HG03571 (cell line): ENCODE results near the gene CFB.
"Not testable (repeated sequence)": the region's sequence is repeated elsewhere in the genome, so short reads cannot be mapped to it uniquely, and the experiment has no call there.

Source experiments
- ATAC-seq: cut with Tn5 transposase; IDR thresholded peaks from one replicate; pipeline ENCODE4 v1.9.1; 2021; ENCODE audit not compliant: unreplicated experiment

CFB gene

DNA sequence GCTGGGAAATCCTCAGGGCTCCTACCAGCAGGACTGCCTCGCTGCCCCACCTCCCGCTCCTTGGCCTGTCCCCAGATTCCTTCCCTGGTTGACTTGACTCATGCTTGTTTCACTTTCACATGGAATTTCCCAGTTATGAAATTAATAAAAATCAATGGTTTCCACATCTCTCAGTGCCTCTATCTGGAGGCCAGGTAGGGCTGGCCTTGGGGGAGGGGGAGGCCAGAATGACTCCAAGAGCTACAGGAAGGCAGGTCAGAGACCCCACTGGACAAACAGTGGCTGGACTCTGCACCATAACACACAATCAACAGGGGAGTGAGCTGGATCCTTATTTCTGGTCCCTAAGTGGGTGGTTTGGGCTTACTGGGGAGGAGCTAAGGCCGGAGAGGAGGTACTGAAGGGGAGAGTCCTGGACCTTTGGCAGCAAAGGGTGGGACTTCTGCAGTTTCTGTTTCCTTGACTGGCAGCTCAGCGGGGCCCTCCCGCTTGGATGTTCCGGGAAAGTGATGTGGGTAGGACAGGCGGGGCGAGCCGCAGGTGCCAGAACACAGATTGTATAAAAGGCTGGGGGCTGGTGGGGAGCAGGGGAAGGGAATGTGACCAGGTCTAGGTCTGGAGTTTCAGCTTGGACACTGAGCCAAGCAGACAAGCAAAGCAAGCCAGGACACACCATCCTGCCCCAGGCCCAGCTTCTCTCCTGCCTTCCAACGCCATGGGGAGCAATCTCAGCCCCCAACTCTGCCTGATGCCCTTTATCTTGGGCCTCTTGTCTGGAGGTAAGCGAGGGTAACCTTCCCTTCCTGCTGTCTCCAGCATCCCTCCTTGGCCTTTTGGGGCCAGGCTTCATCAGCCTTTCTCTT is at the start of gene CFB:
Gene CFB (plus strand): TSS at position 589 of the 863 bp plus-strand sequence. CDS start 127 bp downstream, at position 716.
- no peak for ATAC-seq

DNA sequence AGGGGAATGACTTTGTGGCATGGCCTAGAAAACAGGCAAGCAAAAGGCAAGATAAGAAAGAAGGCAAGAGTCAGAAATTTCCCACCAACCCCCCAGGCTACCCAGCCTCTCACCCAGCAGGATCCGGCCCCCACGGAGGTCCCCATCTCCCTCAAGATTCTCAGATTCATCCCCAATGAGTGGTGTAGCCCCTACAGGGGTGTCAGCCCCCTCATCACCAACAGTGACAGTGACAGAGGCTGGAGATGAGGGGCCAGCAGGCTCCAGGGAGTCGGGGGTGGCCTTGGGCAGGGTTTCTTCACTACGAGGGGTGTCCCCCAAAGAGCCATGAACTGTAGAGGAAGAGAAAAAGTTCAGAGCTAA is 49.4 kb upstream of the CFB start:
- ATAC-seq = no peak

DNA sequence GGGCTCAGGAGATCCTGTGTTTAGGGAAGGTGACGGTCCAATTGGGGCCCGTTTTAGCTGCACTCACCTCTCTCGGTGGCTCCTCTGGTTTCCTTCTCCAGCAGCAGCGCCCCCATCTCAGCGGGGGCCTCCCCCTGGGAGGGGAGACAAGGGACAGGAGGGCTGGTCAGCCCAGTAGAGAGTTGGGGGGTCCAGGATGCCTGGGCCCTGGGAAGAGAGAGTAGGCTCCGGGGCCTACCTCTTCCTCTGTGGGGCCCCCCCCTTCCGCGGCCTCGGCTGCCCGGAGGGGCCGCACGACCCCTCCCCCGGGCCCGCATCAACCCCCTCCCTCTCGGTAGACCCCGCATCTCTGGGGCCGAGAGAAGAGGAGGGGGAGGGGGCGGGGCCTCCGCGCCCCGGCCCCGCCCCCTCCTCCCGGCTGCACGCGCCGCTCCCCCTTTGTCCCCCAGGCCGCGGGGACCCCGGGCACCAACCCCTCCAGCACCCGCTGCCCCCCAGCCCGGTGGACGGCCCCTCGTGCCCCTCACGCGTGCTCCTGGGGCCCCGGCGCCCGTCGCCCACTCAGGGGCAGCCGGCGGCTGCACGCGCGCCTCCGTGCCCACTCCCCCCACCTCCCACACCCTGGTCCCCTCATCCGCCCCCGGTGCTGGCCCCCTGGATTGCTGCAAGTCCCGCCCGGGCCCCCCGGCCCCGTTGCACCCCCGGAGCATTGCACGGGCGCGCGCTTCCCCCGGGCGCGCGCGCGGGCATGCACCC is 48.9 kb upstream of the CFB start:
- no peak for ATAC-seq

DNA sequence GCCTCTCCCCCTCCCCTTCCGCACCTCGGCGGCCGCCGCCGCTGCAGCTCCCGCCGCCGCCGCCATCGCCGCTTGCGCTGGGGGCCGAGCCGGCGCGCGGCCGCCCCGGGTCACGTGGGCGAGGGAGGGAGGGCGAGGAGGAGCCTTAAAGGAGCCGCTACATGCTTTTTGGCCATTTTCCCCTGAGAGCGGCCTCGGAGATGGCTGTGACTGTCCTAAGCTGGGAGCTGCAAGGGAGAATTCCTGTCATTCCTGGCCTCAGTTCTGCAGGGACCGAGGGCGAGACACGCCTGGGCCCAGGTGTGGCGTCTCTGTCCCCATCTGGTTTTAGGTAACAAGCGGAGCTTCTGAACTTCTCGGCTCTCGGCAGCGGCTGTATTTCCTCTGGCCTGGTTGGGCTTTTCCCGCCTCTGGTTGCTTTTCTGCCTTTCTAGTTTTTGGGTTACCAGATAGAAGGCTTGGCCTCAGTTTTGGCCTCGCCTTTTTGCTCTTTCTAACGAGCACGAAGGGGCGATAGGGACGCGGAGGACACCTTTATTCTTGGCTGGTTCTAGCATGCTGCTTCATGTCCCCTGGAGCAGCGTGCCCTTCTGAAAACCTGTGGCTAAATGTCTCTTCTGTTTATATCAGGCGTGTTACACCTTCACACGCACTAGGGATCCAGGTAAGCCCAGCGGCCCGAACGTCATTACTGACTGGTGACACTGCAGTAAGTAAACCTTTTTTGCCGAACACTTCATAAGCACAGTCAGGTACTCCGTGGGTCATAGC is 48.1 kb upstream of the CFB start, which contains the start of gene EHMT2:
Gene EHMT2 (minus strand): TSS at position 87 of the 771 bp plus-strand sequence. CDS start 21 bp downstream, at position 66.
- peak; percentile 44 for ATAC-seq

DNA sequence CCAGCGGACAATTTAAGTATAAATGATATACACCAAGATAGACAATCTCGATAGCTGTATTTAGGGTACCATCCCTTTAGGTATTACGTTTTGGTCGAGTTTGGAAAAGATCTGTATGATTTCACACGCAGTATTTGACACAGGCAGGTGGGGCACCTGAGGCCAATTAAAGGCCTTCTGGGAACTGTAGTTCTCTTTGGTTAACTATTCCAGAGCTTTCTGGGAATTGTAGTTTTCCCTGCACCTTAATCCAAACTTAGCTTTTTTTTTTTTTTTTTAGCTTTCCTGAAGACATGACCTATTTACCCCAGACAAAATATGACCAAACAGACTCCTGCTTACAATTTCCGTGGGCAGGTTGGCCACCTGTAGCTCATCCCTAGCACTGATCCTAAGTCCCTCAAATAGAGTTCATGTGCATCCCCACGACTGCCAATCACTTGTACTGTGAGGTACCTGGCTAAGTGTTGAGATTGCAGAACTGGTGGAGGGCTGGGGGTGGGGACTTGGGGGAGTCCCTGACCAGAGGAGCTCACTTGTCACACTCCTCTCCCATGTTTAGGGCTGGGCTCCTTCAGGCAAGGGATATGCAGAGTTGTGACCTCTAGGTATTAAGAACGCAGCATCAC is 47.4 kb upstream of the CFB start:
- no peak for ATAC-seq

DNA sequence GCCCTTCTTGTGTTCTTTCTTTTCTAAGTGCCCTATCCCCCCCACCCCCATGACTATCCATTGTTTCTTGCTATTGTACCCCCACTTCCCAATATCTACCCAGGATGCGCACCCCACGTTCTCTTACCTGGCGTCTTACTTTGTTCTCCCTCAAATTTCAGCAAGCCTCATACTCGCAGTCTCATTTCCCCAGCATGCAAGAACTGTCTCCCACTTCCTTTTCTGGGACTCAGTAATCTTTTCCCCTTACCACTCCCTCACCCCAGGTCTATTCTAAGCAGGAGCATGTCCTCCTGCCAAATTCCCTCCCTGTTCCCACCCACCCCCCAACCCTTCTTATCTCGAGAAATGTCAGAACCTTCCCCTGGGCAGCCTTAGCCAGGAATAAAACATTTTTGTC is 46.7 kb upstream of the CFB start:
- no peak for ATAC-seq

DNA sequence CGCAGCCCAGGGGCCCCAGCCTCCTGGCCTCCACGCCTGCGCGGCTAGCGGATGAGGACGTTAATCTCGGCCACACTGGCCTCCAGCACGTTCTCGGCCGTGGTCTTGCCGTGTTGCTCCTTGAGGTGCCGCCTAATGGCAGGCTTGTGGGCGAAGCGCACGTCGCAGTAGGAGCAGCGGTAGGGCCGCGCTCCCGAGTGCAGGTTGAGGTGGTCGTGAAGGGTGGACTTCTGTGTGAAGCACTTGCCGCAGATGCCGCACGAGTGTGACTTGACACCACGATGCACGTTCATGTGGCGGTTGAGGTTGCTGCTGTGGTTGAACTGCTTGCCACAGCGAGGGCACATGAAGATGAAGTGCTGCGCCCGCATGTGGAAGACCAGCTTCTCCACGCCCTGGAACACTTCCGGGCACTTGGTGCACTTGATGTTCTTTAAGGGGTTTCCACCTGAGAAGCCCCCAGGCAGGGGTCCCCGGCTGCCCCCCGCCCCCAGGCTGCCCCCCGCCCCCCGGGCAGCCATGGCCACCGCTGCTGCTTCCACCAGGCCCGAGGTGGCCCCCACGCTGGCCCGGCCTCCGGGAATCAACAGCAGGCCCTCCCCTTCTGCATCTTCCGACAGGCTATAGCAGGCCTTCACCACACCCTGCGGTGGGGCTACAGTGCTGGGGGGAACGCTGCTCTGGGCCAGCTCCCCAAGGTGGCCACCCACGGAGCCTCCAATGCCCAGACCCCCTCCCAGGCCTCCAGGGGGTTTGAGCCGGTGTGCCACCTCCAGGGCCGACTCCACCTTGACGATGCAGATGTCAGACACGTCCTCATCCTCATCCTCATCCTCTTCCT is 45.8 kb upstream of the CFB start:
- no peak for ATAC-seq

DNA sequence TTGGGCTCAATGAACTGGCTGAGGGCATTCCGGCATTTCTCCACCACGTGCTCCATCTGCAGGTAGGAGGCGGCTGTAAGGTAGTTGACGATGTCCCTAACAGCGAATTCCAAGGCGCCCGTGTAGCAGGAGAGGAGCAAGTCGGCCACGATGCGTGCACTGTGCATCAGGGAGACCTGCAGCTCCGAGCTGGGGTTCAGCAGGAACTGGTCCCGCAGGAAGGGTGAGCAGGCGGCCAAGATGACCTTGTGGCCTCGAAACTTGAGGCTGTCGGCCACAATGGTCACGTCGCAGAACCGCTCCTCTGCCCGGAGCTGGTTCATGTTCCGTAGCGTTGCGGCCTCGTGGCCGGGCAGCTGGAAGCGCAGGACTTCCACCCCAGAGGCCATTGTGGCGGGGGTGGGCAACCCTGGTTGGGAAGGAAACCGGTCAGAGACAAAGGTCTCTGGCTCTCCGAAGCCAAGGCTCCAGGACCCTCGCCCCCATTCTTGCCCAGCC is 44.9 kb upstream of the CFB start:
- no peak for ATAC-seq

DNA sequence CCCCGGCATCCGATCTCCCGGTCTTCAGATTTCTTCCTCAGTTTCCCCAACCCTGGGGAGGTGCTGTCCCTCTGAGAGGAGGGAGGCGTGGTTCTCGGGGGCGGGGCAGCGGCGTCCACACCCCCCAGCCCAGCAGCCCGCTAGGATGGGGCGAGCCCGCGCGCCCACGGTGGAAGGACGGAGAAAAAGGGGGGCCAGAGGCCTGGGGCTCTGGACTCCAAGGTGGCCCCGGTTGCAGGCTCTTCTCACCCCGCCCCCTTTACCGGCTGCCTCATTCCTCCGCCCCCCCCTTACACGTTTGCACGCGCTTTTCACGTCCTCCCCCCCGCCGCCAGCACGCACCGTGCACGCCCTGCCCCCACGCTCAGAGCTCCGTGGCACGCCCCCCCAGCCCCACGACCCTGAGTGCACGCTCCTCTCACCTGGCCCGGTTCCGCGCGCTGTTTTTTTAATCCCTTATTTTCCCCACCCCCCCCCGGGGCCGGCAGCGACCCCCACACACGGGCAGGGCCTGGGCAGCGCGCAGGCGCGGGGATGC is 44.4 kb upstream of the CFB start:
- no peak for ATAC-seq

DNA sequence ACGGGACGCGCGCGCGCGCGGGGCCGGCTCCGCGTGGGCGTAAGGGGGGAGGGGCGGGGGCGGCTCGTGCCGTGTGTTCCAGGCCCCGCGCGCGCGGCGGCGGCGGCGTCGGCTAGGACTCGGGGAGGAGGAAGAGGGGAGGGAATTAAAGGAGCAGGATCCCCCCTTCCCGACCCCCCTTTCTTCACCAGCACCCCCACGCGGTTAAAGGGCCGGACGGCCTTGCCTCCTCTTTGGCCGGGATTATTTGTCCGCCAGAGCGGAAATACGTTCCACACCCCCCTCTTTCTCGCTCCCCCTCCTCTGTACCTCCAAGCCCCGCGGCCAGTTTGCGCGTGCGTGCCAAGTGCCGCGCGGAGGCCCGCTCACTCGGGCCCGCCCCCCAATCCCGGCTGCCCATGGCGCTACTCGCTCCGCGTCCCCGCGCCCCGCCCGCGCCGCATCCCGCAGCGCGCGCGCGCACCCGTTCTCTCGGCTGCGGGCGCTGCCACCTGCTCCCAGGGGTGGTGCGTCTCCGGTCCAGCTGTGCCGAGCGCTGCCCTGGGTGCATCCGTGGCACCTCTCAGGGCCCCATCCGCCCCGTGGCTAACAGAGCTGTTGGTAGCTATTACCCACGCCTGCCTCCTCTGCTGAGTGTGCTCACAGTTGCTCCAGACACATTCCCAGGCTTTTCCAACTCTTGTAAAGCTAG is 43.8 kb upstream of the CFB start, which contains the start of gene ZBTB12:
Gene ZBTB12 (minus strand): TSS at position 134 of the 691 bp plus-strand sequence. CDS start 781 bp downstream, outside the sequence.
- peak; percentile 39 for ATAC-seq

DNA sequence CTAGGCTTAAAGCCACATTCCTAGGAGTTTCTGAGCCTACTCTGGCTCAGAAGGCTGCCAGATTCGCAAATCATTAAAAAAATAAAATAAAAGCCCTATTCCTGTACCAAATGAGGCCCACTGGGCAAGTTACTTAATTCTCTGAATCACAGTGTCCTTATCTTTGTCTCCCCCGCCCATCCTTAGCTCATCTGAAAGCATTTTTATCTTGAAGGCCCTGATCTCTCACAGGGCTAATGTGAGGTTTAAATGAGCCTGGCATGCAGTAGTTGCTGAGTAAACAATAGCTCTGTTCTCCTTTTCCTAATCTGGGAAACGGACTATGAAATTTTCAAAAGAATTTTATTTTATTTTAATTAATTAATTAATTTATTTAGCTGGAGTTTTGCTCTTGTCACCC is 41.9 kb upstream of the CFB start:
- ATAC-seq = no peak

DNA sequence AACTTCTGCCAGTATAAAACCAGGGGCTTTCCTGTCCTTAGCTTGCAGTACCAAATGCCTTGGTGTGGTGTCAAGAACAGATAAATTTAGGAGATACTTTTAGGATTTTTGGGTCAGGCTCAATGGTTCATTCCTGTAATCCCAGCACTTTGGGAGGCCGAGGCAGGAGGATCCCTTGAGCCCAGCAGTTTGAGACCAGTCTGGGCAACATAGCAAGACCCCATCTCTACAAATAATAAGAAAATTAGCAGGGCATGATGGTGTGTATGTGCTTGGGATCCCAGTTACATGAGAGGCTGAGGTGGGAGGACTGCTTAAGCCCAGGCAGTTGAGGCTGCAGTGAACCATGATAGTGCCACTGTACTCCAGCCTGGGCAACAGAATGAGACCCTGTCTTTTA is 40.9 kb upstream of the CFB start:
- ATAC-seq = no peak

DNA sequence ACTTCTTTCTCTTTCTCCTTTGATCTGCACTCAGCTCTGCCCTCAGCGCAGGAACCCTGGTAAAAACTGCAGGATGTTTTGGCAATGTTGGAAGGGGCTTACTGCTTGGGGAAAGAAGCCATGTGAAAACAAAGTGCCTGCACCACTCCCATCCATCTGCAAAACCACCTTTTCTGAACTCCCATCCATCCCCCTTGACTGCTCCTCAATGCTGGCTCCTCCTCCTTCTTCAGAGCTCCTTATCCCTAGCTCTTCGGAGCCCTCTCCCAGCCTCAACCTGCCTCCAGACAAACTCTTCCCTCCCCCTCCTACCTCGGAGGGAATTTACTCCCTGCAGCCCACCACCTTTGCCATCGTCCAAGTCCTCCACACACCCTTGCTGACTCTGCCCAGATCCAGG is 39.8 kb upstream of the CFB start:
- no peak for ATAC-seq

DNA sequence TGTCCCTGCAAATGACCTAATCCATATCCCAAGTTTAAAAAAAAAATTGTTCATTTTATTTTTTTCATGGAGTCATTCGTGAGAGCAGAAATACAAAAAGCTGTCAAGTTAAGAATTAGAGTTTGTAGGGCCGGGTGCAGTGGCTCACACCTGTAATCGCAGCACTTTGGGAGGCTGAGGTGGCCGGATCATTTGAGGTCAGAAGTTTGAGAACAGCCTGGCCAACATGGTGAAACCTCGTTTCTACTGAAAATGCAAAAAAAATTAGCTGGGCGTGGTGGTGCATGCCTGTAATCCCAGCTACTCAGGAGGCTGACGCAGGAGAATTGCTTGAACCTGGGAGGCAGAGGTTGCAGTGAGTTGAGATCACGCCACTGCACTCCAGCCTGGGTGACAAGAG is 39.2 kb upstream of the CFB start:
- ATAC-seq = not testable (repeated sequence)

DNA sequence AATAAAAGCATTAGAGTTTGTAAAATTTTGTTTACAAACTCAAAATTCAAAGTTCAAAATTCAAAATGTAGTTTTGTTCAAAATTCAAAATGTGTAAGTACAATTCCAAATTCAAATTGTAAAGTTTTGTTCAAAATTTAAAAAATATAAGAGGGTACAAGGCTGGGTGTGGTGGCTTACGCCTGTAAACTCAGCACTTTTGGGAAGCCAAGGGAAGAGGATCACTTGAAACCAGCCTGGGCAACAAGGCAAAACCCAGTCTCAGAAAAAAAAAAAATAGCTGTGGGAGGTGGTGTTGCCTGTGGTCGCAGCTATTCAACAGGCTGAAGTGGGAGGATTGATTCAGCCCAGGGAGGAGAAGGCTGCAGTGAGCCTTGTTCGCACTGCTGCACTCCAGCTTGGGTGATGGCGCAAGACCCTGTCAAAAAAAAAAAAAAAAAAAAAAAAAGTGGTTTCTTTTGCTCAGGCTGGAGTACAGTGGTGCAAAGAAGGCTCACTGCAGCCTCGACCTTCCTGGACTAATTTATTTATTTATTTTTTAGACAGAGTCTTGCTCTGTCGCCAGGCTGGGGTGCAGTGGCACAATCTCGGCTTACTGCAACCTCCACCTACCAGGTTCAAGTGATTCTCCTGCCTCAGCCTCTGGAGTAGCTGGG is 38.6 kb upstream of the CFB start:
- no peak for ATAC-seq

DNA sequence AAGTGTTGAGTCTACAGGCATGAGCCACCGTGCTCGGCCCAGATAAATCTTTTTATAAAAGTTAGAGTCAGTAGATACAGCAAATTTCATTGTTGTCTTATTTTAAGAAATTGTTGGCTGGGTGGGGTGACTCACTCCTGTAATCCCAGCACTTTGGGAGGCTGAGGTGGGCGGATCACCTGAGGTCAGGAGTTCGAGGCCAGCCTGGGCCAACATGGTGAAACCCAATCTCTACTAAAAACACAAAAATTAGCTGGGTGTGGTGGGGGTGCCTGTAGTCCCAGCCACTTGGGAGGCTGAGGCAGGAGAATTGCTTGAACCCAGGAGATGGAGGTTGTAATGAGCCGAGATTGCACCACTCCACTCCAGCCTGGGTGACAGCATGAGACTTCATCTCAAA is 37.6 kb upstream of the CFB start:
- ATAC-seq = not testable (repeated sequence)

DNA sequence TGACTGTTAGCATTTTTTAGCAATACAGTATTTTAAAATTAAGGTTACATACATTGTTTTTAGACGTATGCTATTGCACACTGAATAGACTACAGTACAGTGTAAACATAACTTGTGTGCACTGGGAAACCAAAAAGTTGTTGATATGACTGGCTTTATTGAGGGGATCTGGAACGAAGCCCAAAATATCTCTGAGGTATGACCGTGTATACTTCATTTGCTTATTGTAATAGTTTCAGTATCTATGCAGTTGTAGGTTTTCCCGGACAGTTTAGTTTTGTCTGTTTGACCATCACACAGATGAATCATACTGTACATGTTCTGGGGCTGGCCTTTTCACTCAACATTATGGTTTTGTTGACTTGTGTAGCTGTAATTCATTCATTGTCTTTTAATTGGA is 37.1 kb upstream of the CFB start:
- ATAC-seq = peak; percentile 70

DNA sequence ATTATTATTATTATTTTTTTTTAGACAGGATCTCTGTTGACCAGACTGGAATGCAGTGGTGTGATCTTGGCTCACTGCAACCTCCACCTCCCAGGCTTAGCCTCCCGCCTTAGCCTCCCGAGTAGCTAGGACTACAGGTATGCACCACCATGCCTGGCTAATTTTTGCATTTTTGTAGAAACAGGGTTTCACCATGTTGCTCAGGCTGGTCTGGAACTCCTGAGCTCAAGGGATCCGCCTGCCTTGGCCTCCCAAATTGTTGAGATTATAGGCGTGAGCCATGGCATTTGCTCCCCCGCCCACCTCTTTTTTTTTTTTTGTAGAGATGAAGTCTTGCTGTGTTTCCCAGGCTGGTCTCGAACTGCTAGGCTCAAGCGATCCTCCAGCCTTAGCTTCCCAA is 36.6 kb upstream of the CFB start:
- not testable (repeated sequence) for ATAC-seq
